ENCODE data around the gene PAK2. TPM values are rescaled to one million over a fixed set of nuclear protein-coding genes. Genes with fewer than 3 reads are reported as not detected.
"Not testable (repeated sequence)": the region's sequence is repeated elsewhere in the genome, so short reads cannot be mapped to it uniquely, and the experiment has no call there.

The PAK2 gene
- total RNA-seq, 3 donors from 2014 or later = 50.6 to 74.7 (median 69.6) TPM

GRCh38 chr3:196849180-196849741 lies 109.6 kb downstream of the PAK2 start:
- no peak overlapping the region for H3K4me3 ChIP-seq
- intact Hi-C loops (cut with DNase I, micrococcal nuclease) = no loop called here
- H3K36me3 ChIP-seq (ENCODE audit: low read depth) = no peaks in the 10 kb centered on the region
- H3K9me3 ChIP-seq = no peaks in the 10 kb centered on the region
- no peak for TF ChIP-seq CTCF (IDR thresholded peaks at IDR 0.05)
- DNase-seq (no peak), ATAC-seq (no peak)
- H3K4me1 ChIP-seq (ENCODE audit: low read depth) = no peaks in the 10 kb centered on the region

GRCh38 chr3:196863000-196863399 lies 123.3 kb downstream of the PAK2 start:
- DNase-seq; H3K9me3 ChIP-seq; intact Hi-C loops (cut with DNase I, micrococcal nuclease); H3K4me1 ChIP-seq (ENCODE audit: low read depth); H3K36me3 ChIP-seq (ENCODE audit: low read depth); ATAC-seq; H3K4me3 ChIP-seq: not testable (repeated sequence)

GRCh38 chr3:196867155-196867506 lies 127.5 kb downstream of the PAK2 start:
- no peaks in the 10 kb centered on the region for H3K36me3 ChIP-seq (ENCODE audit: low read depth)
- H3K9me3 ChIP-seq = no peaks in the 10 kb centered on the region
- DNase-seq (no peak), ATAC-seq (no peak)
- peaks cover 17% of the 10 kb centered on the region for H3K4me1 ChIP-seq (ENCODE audit: low read depth)
- intact Hi-C loops (cut with DNase I, micrococcal nuclease) = no loop called here
- H3K4me3 ChIP-seq = peak overlapping the region; percentile 94
- TF ChIP-seq CTCF (IDR thresholded peaks at IDR 0.05) = no peak

- peaks cover 17% of the 10 kb centered on the region for H3K4me1 ChIP-seq (ENCODE audit: low read depth)
- intact Hi-C loops (cut with DNase I, micrococcal nuclease) = no loop called here
- no peak for TF ChIP-seq CTCF (IDR thresholded peaks at IDR 0.05)
- no peaks in the 10 kb centered on the region for H3K36me3 ChIP-seq (ENCODE audit: low read depth)
- H3K4me3 ChIP-seq = peak within 1 kb of the TSS; percentile 94
- H3K9me3 ChIP-seq = no peaks in the 10 kb centered on the region
- ATAC-seq (peak; percentile 100), DNase-seq (peak; percentile 93 to 95 (median 95))
Measured at GRCh38 chr3:196867507-196868296, 128.0 kb downstream of the PAK2 start, which contains the start of gene SENP5. Gene SENP5 (plus strand): TSS chr3:196867920. CDS start chr3:196885182, 17,262 bp downstream.

- DNase-seq = peak in 1 of 3 donors; percentile 26
- ATAC-seq = peak; percentile 53
- intact Hi-C loops (cut with DNase I, micrococcal nuclease) = no loop called here
- no peaks in the 10 kb centered on the region for H3K36me3 ChIP-seq (ENCODE audit: low read depth)
- no peaks in the 10 kb centered on the region for H3K9me3 ChIP-seq
- no peak for TF ChIP-seq CTCF (IDR thresholded peaks at IDR 0.05)
- H3K4me1 ChIP-seq (ENCODE audit: low read depth) = peaks cover 17% of the 10 kb centered on the region
- peak overlapping the region; percentile 94 for H3K4me3 ChIP-seq
Measured at GRCh38 chr3:196868297-196868661, 128.6 kb downstream of the PAK2 start.

- DNase-seq (no peak), ATAC-seq (no peak)
- Histone ChIP-seq H3K4me3 (no peak overlapping the region), H3K9me3 (no peaks in the 10 kb centered on the region), H3K4me1 (ENCODE audit: low read depth) (peaks cover 12% of the 10 kb centered on the region), H3K36me3 (ENCODE audit: low read depth) (no peaks in the 10 kb centered on the region)
- no peak for TF ChIP-seq CTCF (IDR thresholded peaks at IDR 0.05)
- intact Hi-C loops (cut with DNase I, micrococcal nuclease) = no loop called here
Measured at GRCh38 chr3:196872316-196872715, 132.7 kb downstream of the PAK2 start.

GRCh38 chr3:196874511-196875094 lies 134.9 kb downstream of the PAK2 start:
- H3K9me3 ChIP-seq; DNase-seq; intact Hi-C loops (cut with DNase I, micrococcal nuclease); ATAC-seq; H3K4me1 ChIP-seq (ENCODE audit: low read depth); H3K36me3 ChIP-seq (ENCODE audit: low read depth); H3K4me3 ChIP-seq: not testable (repeated sequence)

All from mucosa of descending colon (tissue), 3 donors.